Neural cell (in vitro differentiated cells): Measurements from ENCODE around the gene CLEC18C. TPM values are rescaled to one million over a fixed set of nuclear protein-coding genes. Genes with fewer than 3 reads are reported as not detected.

ENCODE experiments used
- H2AFZ ChIP-seq: fragments of 200-600, 300-800 bp; sonication (generic), shearing (Covaris generic); 2 replicates; pipeline ENCODE4 v1.6.0; 2014; ENCODE audit warnings: low read depth, mild to moderate bottlenecking, antibody characterized with exemption, low read length, moderate library complexity
- H3F3A ChIP-seq: fragments of 200-600 bp; shearing (Covaris generic); 2 replicates; pipeline ENCODE4 v1.6.1; 2016; ENCODE audit warnings: mild to moderate bottlenecking, moderate library complexity, mixed read lengths, antibody characterized with exemption, low read length; ENCODE audit not compliant: insufficient read depth, poor library complexity, severe bottlenecking
- H3K27ac ChIP-seq: fragments of 200-600, 300-800 bp; sonication (generic), shearing (Covaris generic); 2 replicates; pipeline ENCODE4 v1.5.1; 2014; ENCODE audit warnings: mild to moderate bottlenecking, low read length, moderate library complexity
- H3K27me3 ChIP-seq: fragments of 300-800, 200-600 bp; sonication (generic), shearing (Covaris generic); 2 replicates; pipeline ENCODE4 v1.6.0; 2014; ENCODE audit warnings: mild to moderate bottlenecking, low read depth, low read length, moderate library complexity; ENCODE audit not compliant: insufficient read depth
- H3K36me3 ChIP-seq: fragments of 300-800, 200-600 bp; sonication (generic), shearing (Covaris generic); 2 replicates; pipeline ENCODE4 v1.5.1; 2014; ENCODE audit warnings: mild to moderate bottlenecking, antibody characterized with exemption, low read length, moderate library complexity; ENCODE audit not compliant: insufficient read depth
- H3K4me2 ChIP-seq: fragments of 300-800, 200-600 bp; sonication (generic), shearing (Covaris generic); 2 replicates; pipeline ENCODE4 v1.6.0; 2014; ENCODE audit warnings: mild to moderate bottlenecking, low read length
- H3K4me3 ChIP-seq: fragments of 300-800, 200-600 bp; sonication (generic), shearing (Covaris generic); 2 replicates; pipeline ENCODE4 v1.5.1; 2014; ENCODE audit warnings: mild to moderate bottlenecking, low read length, moderate library complexity
- H3K79me2 ChIP-seq: fragments of 200-600 bp; shearing (Covaris generic); replicated peaks from 2 replicates; pipeline ENCODE4 v1.6.0; 2014; ENCODE audit warnings: mild to moderate bottlenecking, low read length, moderate library complexity; ENCODE audit not compliant: insufficient read depth
- H3K9ac ChIP-seq: fragments of 300-800, 200-600 bp; sonication (generic), shearing (Covaris generic); 2 replicates; pipeline ENCODE4 v1.6.1; 2016; ENCODE audit warnings: mild to moderate bottlenecking, low read length, mixed read lengths
- H3K9me2 ChIP-seq: fragments of 200-600 bp; shearing (Covaris generic); 2 replicates; pipeline ENCODE4 v1.6.1; 2016; ENCODE audit warnings: mild to moderate bottlenecking, low read length, mixed read lengths; ENCODE audit not compliant: insufficient read depth
- H3K9me3 ChIP-seq: fragments of 200-600, 300-800 bp; sonication (generic), shearing (Covaris generic); 2 replicates; pipeline ENCODE4 v1.6.1; 2016; ENCODE audit warnings: mild to moderate bottlenecking, mixed run types, low read length, moderate library complexity, mixed read lengths
- H4K20me1 ChIP-seq: fragments of 200-600 bp; shearing (Covaris generic); 2 replicates; pipeline ENCODE4 v1.6.1; 2016; ENCODE audit warnings: mild to moderate bottlenecking, mixed run types; ENCODE audit not compliant: insufficient read depth
- CTCF ChIP-seq: fragments of 450-650 bp; IDR thresholded peaks from 2 replicates; pipeline ENCODE4 v1.5.1; 2014; ENCODE audit warnings: antibody characterized with exemption, mild to moderate bottlenecking, moderate library complexity; ENCODE audit not compliant: poor library complexity, severe bottlenecking
- EP300 ChIP-seq: fragments of 450-650 bp; conservative IDR thresholded peaks from 2 replicates; pipeline ENCODE4 v1.6.1; 2014; ENCODE audit warnings: antibody characterized with exemption, mild to moderate bottlenecking, moderate library complexity; ENCODE audit not compliant: poor library complexity, severe bottlenecking
- EZH2 ChIP-seq: fragments of 200-600, 300-800 bp; shearing (Covaris generic), sonication (generic); IDR thresholded peaks from 2 replicates; pipeline ENCODE4 v1.6.1; 2014; ENCODE audit warnings: antibody characterized with exemption, low read length, borderline replicate concordance, mild to moderate bottlenecking; ENCODE audit not compliant: insufficient read depth, poor library complexity, severe bottlenecking
- MXI1 ChIP-seq: fragments of 450-650 bp; conservative IDR thresholded peaks from 2 replicates; pipeline ENCODE4 v1.6.1; 2014; ENCODE audit warnings: antibody characterized with exemption, mild to moderate bottlenecking; ENCODE audit not compliant: poor library complexity, severe bottlenecking
- POLR2AphosphoS5 ChIP-seq: IDR thresholded peaks from 2 replicates; pipeline ENCODE4 v1.6.1; 2012
- RAD21 ChIP-seq: fragments of 450-650 bp; conservative IDR thresholded peaks from 2 replicates; pipeline ENCODE4 v1.6.1; 2014; ENCODE audit warnings: antibody characterized with exemption, mild to moderate bottlenecking, moderate library complexity
- REST ChIP-seq: IDR thresholded peaks from 2 replicates; pipeline ENCODE4 v1.6.1; 2012; ENCODE audit warnings: borderline replicate concordance
- SMC3 ChIP-seq: fragments of 450-650 bp; conservative IDR thresholded peaks from 2 replicates; pipeline ENCODE4 v1.6.1; 2014; ENCODE audit warnings: antibody characterized with exemption, mild to moderate bottlenecking, moderate library complexity; ENCODE audit not compliant: poor library complexity
- TAF1 ChIP-seq: IDR thresholded peaks from 2 replicates; pipeline ENCODE4 v1.6.1; 2012; ENCODE audit warnings: low read depth
- polyA plus RNA-seq: library from polyadenylated mRNA; depleted of rRNA; stranded (reverse); fragments of >200 nt; gene quantifications from 2 replicates; pipeline ENCODE4 v1.2.3, GENCODE V29; 2014

Gene CLEC18C
- polyA plus RNA-seq, 1 donor from 2014 or later, result 1.3 TPM

GRCh38 chr16:70157477-70158260 lies 15.9 kb upstream of the CLEC18C start:
- Histone ChIP-seq H3K79me2 (no peaks in the 10 kb centered on the region), H3K27me3 (no peaks in the 10 kb centered on the region), H3K9ac (no peak overlapping the region), H3F3A (no peaks in the 10 kb centered on the region), H3K9me2 (no peaks in the 10 kb centered on the region), H2AFZ (no peak overlapping the region), H3K27ac (no peak overlapping the region), H4K20me1 (no peaks in the 10 kb centered on the region), H3K4me2 (no peak overlapping the region), H3K9me3 (no peaks in the 10 kb centered on the region), H3K36me3 (peaks cover 13% of the 10 kb centered on the region), H3K4me3 (no peak overlapping the region)
- TF ChIP-seq RAD21, result no peak
- no peak for TF ChIP-seq MXI1
- TF ChIP-seq POLR2AphosphoS5, result no peak
- no peak for TF ChIP-seq TAF1
- TF ChIP-seq REST, result no peak
- no peak for TF ChIP-seq EP300
- TF ChIP-seq SMC3, result no peak
- TF ChIP-seq CTCF, result no peak
- no peak for TF ChIP-seq EZH2

GRCh38 chr16:70158261-70158939 lies 15.2 kb upstream of the CLEC18C start:
- Histone ChIP-seq H3K9me2 (no peaks in the 10 kb centered on the region), H3K27me3 (no peaks in the 10 kb centered on the region), H3K4me3 (no peak overlapping the region), H3K9me3 (no peaks in the 10 kb centered on the region), H3K79me2 (no peaks in the 10 kb centered on the region), H3F3A (no peaks in the 10 kb centered on the region), H3K4me2 (no peak overlapping the region), H3K9ac (no peak overlapping the region), H2AFZ (no peak overlapping the region), H4K20me1 (no peaks in the 10 kb centered on the region), H3K36me3 (peaks cover 8% of the 10 kb centered on the region), H3K27ac (no peak overlapping the region)
- TF ChIP-seq POLR2AphosphoS5, result no peak
- no peak for TF ChIP-seq REST
- no peak for TF ChIP-seq MXI1
- TF ChIP-seq CTCF, result no peak
- no peak for TF ChIP-seq RAD21
- no peak for TF ChIP-seq EP300
- no peak for TF ChIP-seq SMC3
- TF ChIP-seq EZH2, result no peak
- TF ChIP-seq TAF1, result no peak
